HG03280 (cell line): ENCODE data around the gene CDH13.

Experiments used
- ATAC-seq: cut with Tn5 transposase; IDR thresholded peaks from one replicate; pipeline ENCODE4 v1.9.1; 2021; ENCODE audit warnings: mild to moderate bottlenecking, moderate library complexity; ENCODE audit not compliant: unreplicated experiment

CDH13 gene

GRCh38 chr16:83269541-83269940 is 642.8 kb downstream of the CDH13 start:
- ATAC-seq, result no peak

GRCh38 chr16:83270061-83270460 is 643.3 kb downstream of the CDH13 start:
- ATAC-seq, result no peak

GRCh38 chr16:83270640-83271039 is 643.9 kb downstream of the CDH13 start:
- no peak for ATAC-seq

GRCh38 chr16:83271123-83271522 is 644.4 kb downstream of the CDH13 start:
- no peak for ATAC-seq

- no peak for ATAC-seq
Measured at GRCh38 chr16:83271970-83272575, 645.3 kb downstream of the CDH13 start.

- ATAC-seq, result no peak
Measured at GRCh38 chr16:83272843-83273242, 646.1 kb downstream of the CDH13 start.

- ATAC-seq, result no peak
Measured at GRCh38 chr16:83273504-83274173, 646.9 kb downstream of the CDH13 start.

GRCh38 chr16:83279251-83279650 is 652.5 kb downstream of the CDH13 start:
- no peak for ATAC-seq

- ATAC-seq, result no peak
Measured at GRCh38 chr16:83285921-83286320, 659.2 kb downstream of the CDH13 start.

- ATAC-seq, result no peak
Measured at GRCh38 chr16:83296505-83296904, 669.7 kb downstream of the CDH13 start.

GRCh38 chr16:83298541-83298940 is 671.8 kb downstream of the CDH13 start:
- ATAC-seq, result no peak

GRCh38 chr16:83300326-83300725 is 673.6 kb downstream of the CDH13 start:
- ATAC-seq, result no peak

GRCh38 chr16:83301971-83302370 is 675.2 kb downstream of the CDH13 start:
- no peak for ATAC-seq

GRCh38 chr16:83302853-83303252 is 676.1 kb downstream of the CDH13 start:
- ATAC-seq, result no peak

GRCh38 chr16:83305092-83305491 is 678.3 kb downstream of the CDH13 start:
- ATAC-seq, result no peak

- no peak for ATAC-seq
Measured at GRCh38 chr16:83306961-83307593, 680.3 kb downstream of the CDH13 start.

GRCh38 chr16:83307594-83307992 is 680.8 kb downstream of the CDH13 start:
- no peak for ATAC-seq

GRCh38 chr16:83308414-83308813 is 681.6 kb downstream of the CDH13 start:
- no peak for ATAC-seq

- ATAC-seq, result no peak
Measured at GRCh38 chr16:83310816-83311215, 684.0 kb downstream of the CDH13 start.

GRCh38 chr16:83312015-83312717 is 685.4 kb downstream of the CDH13 start:
- ATAC-seq, result no peak

- ATAC-seq, result no peak
Measured at GRCh38 chr16:83312718-83313245, 686.0 kb downstream of the CDH13 start.
